ENCODE measurements around the gene ELSPBP1. TPM values are rescaled to one million over a fixed set of nuclear protein-coding genes. Genes with fewer than 3 reads are reported as not detected.

The ELSPBP1 gene
- total and polyA plus RNA-seq, 2 donors from 2014 or later = not detected

Other genes starting within 250 kb of the ELSPBP1 start
- gene NOP53, start 249.1 kb upstream of the ELSPBP1 start, total RNA-seq = 305 TPM
- 258 TPM for gene NOP53, start 249.1 kb upstream of the ELSPBP1 start, polyA plus RNA-seq (ENCODE audit: insufficient read depth, low read depth, low replicate concordance)
- gene SELENOW, start 215.9 kb upstream of the ELSPBP1 start, total RNA-seq = 254 TPM
- 530 TPM for gene SELENOW, start 215.9 kb upstream of the ELSPBP1 start, polyA plus RNA-seq (ENCODE audit: insufficient read depth, low read depth, low replicate concordance)
- gene TPRX1, start 190.1 kb upstream of the ELSPBP1 start, total RNA-seq = not detected
- not detected for gene TPRX1, start 190.1 kb upstream of the ELSPBP1 start, polyA plus RNA-seq (ENCODE audit: insufficient read depth, low read depth, low replicate concordance)
- gene CRX, start 172.7 kb upstream of the ELSPBP1 start, total RNA-seq = not detected
- gene CRX, start 172.7 kb upstream of the ELSPBP1 start, polyA plus RNA-seq (ENCODE audit: insufficient read depth, low read depth, low replicate concordance) = not detected
- gene TPRX2, start 135.4 kb upstream of the ELSPBP1 start, total RNA-seq = not detected
- gene TPRX2, start 135.4 kb upstream of the ELSPBP1 start, polyA plus RNA-seq (ENCODE audit: insufficient read depth, low read depth, low replicate concordance) = not detected
- not detected for gene SULT2A1, start 108.3 kb upstream of the ELSPBP1 start, total RNA-seq
- not detected for gene SULT2A1, start 108.3 kb upstream of the ELSPBP1 start, polyA plus RNA-seq (ENCODE audit: insufficient read depth, low read depth, low replicate concordance)
- not detected for gene BSPH1, start 2.5 kb upstream of the ELSPBP1 start, total RNA-seq
- gene BSPH1, start 2.5 kb upstream of the ELSPBP1 start, polyA plus RNA-seq (ENCODE audit: insufficient read depth, low read depth, low replicate concordance) = not detected
- gene CABP5, start 49.4 kb downstream of the ELSPBP1 start, total RNA-seq = not detected
- gene CABP5, start 49.4 kb downstream of the ELSPBP1 start, polyA plus RNA-seq (ENCODE audit: insufficient read depth, low read depth, low replicate concordance) = not detected
- 16.5 TPM for gene PLA2G4C, start 116.2 kb downstream of the ELSPBP1 start, total RNA-seq
- 11.0 TPM for gene PLA2G4C, start 116.2 kb downstream of the ELSPBP1 start, polyA plus RNA-seq (ENCODE audit: insufficient read depth, low read depth, low replicate concordance)
- gene LIG1, start 175.7 kb downstream of the ELSPBP1 start, total RNA-seq = 25.9 TPM
- 14.0 TPM for gene LIG1, start 175.7 kb downstream of the ELSPBP1 start, polyA plus RNA-seq (ENCODE audit: insufficient read depth, low read depth, low replicate concordance)
- gene ZSWIM9, start 176.0 kb downstream of the ELSPBP1 start, total RNA-seq = 7.8 TPM
- 5.5 TPM for gene ZSWIM9, start 176.0 kb downstream of the ELSPBP1 start, polyA plus RNA-seq (ENCODE audit: insufficient read depth, low read depth, low replicate concordance)

All from kidney (tissue), 2 donors.